Ishikawa (cell line): ENCODE data around the gene BZW2.

Experiments
- CEBPB ChIP-seq: IDR thresholded peaks from 2 replicates; pipeline ENCODE4 v1.6.1; 2012
- CREB1 ChIP-seq: IDR thresholded peaks from 2 replicates; pipeline ENCODE4 v1.6.1; 2012; ENCODE audit warnings: low read depth
- EGR1 ChIP-seq: IDR thresholded peaks from 2 replicates; pipeline ENCODE4 v1.6.1; 2012
- EP300 ChIP-seq: IDR thresholded peaks from 2 replicates; pipeline ENCODE4 v1.6.1; 2012; ENCODE audit warnings: borderline replicate concordance
- FOXM1 ChIP-seq: IDR thresholded peaks from 2 replicates; pipeline ENCODE4 v1.6.1; 2012; ENCODE audit warnings: low read depth, borderline replicate concordance
- MAX ChIP-seq: IDR thresholded peaks from 2 replicates; pipeline ENCODE4 v1.6.1; 2012
- NFIC ChIP-seq: IDR thresholded peaks from 2 replicates; pipeline ENCODE4 v1.6.1; 2012
- RAD21 ChIP-seq: IDR thresholded peaks from 2 replicates; pipeline ENCODE4 v1.6.1; 2012; ENCODE audit warnings: low read depth
- REST ChIP-seq: IDR thresholded peaks from 2 replicates; pipeline ENCODE4 v1.6.1; 2012; ENCODE audit warnings: low read depth, mild to moderate bottlenecking
- TAF1 ChIP-seq: IDR thresholded peaks from 2 replicates; pipeline ENCODE4 v1.6.1; 2012; ENCODE audit warnings: low read depth, mild to moderate bottlenecking
- TCF12 ChIP-seq: IDR thresholded peaks from 2 replicates; pipeline ENCODE4 v1.6.1; 2012; ENCODE audit warnings: low read depth
- TEAD4 ChIP-seq: IDR thresholded peaks from 2 replicates; pipeline ENCODE4 v1.6.1; 2012
- USF1 ChIP-seq: IDR thresholded peaks from 2 replicates; pipeline ENCODE4 v1.6.1; 2012
- YY1 ChIP-seq: IDR thresholded peaks from 2 replicates; pipeline ENCODE4 v1.6.1; 2012; ENCODE audit warnings: low read depth
- ZBTB7A ChIP-seq: IDR thresholded peaks from 2 replicates; pipeline ENCODE4 v1.6.1; 2012; ENCODE audit warnings: low read depth

BZW2 gene

GRCh38 chr7:16671811-16672210, 25.8 kb downstream of the BZW2 start:
- no peak for TF ChIP-seq TCF12
- TF ChIP-seq EP300, result no peak
- no peak for TF ChIP-seq ZBTB7A
- TF ChIP-seq FOXM1, result no peak
- TF ChIP-seq TAF1, result no peak
- no peak for TF ChIP-seq USF1
- TF ChIP-seq TEAD4, result no peak

GRCh38 chr7:16675277-16675676, 29.3 kb downstream of the BZW2 start:
- no peak for TF ChIP-seq REST
- no peak for TF ChIP-seq CREB1
- TF ChIP-seq MAX, result no peak
- TF ChIP-seq EGR1, result no peak
- no peak for TF ChIP-seq YY1
- no peak for TF ChIP-seq RAD21
- TF ChIP-seq TEAD4, result no peak
- no peak for TF ChIP-seq CEBPB
- no peak for TF ChIP-seq NFIC
- no peak for TF ChIP-seq ZBTB7A
- TF ChIP-seq EP300, result no peak
- no peak for TF ChIP-seq TAF1
- no peak for TF ChIP-seq TCF12
- TF ChIP-seq FOXM1, result no peak
- no peak for TF ChIP-seq USF1

GRCh38 chr7:16677978-16678494, 32.1 kb downstream of the BZW2 start:
- TF ChIP-seq CREB1, result no peak
- no peak for TF ChIP-seq NFIC
- TF ChIP-seq EGR1, result no peak
- no peak for TF ChIP-seq EP300
- TF ChIP-seq RAD21, result no peak
- no peak for TF ChIP-seq CEBPB
- no peak for TF ChIP-seq FOXM1

- no peak for TF ChIP-seq USF1
- TF ChIP-seq EGR1, result no peak
- no peak for TF ChIP-seq MAX
- no peak for TF ChIP-seq CEBPB
- no peak for TF ChIP-seq FOXM1
Observed at GRCh38 chr7:16684935-16685334, 39.0 kb downstream of the BZW2 start.

- TF ChIP-seq TEAD4 (no peak), USF1 (no peak), EGR1 (no peak), EP300 (no peak)
Observed at GRCh38 chr7:16685535-16685934, 39.6 kb downstream of the BZW2 start.

- TF ChIP-seq TEAD4, result no peak
- TF ChIP-seq NFIC, result no peak
- TF ChIP-seq MAX, result no peak
- TF ChIP-seq REST, result no peak
- no peak for TF ChIP-seq EP300
- TF ChIP-seq EGR1, result no peak
- no peak for TF ChIP-seq FOXM1
- TF ChIP-seq RAD21, result no peak
- TF ChIP-seq YY1, result no peak
- TF ChIP-seq TCF12, result no peak
- TF ChIP-seq CREB1, result no peak
- TF ChIP-seq USF1, result no peak
Observed at GRCh38 chr7:16688249-16688648, 42.3 kb downstream of the BZW2 start.
